Left ventricle myocardium inferior (tissue), 1 donor: Measurements from ENCODE around the gene DYNLRB1. TPM values are rescaled to one million over a fixed set of nuclear protein-coding genes. Genes with fewer than 3 reads are reported as not detected.

Source experiments
- DNase-seq: peaks from one replicate; pipeline ENCODE4 v3.0.0-alpha.2; 2020
- H3K27ac ChIP-seq: fragments of 200-600 bp; replicated peaks from 2 replicates; pipeline ENCODE4 v1.8.0; 2021
- H3K27me3 ChIP-seq: fragments of 200-600 bp; 2 replicates; pipeline ENCODE4 v1.8.0; 2021; ENCODE audit warnings: low read depth
- H3K36me3 ChIP-seq: fragments of 200-600 bp; 2 replicates; pipeline ENCODE4 v1.8.0; 2021
- H3K4me1 ChIP-seq: fragments of 200-600 bp; 2 replicates; pipeline ENCODE4 v1.8.0; 2021
- H3K4me3 ChIP-seq: fragments of 200-600 bp; 2 replicates; pipeline ENCODE4 v1.8.0; 2021; ENCODE audit warnings: mild to moderate bottlenecking, moderate library complexity
- H3K9me3 ChIP-seq: fragments of 200-600 bp; replicated peaks from 2 replicates; pipeline ENCODE4 v1.8.0; 2021
- CTCF ChIP-seq: fragments of 200-600 bp; IDR thresholded peaks from 2 replicates; pipeline ENCODE4 v1.8.0; 2021; ENCODE audit warnings: antibody characterized with exemption, mild to moderate bottlenecking, borderline replicate concordance
- intact Hi-C: fragments of 100-400 bp; cut with micrococcal nuclease; formaldehyde crosslinking; loops from one replicate; pipeline ENCODE4 v1.11.0; 2022
- total RNA-seq: library from RNA; stranded (reverse); fragmentation: NEBNext Ultra II Directional; extraction: Animal tissue kit (Norgen Biotek cat#: 25700); gene quantifications from one replicate; pipeline ENCODE4 v1.2.1, GENCODE V29; 2021
- donor health status: DM: no; HTN: yes; CAD: no; lungs with severe emphysema.

Gene DYNLRB1
- total RNA-seq, 1 donor from 2014 or later: 166 TPM

- intact Hi-C loops: no loop called here
- no peaks in the 10 kb centered on the region for H3K27me3 ChIP-seq
- peak overlapping the region; percentile 47 for H3K27ac ChIP-seq
- peaks cover 22% of the 10 kb centered on the region for H3K4me1 ChIP-seq
- H3K36me3 ChIP-seq: no peaks in the 10 kb centered on the region
- no peaks in the 10 kb centered on the region for H3K9me3 ChIP-seq
- H3K4me3 ChIP-seq: no peak overlapping the region
- no peak for TF ChIP-seq CTCF
- DNase-seq: no peak
Observed at GRCh38 chr20:34553366-34553867, 37.2 kb downstream of the DYNLRB1 start.

GRCh38 chr20:34557936-34558319, 41.7 kb downstream of the DYNLRB1 start:
- intact Hi-C loops: no loop called here
- peak overlapping the region; percentile 94 for H3K4me3 ChIP-seq
- no peaks in the 10 kb centered on the region for H3K36me3 ChIP-seq
- peak overlapping the region; percentile 96 for H3K27ac ChIP-seq
- peaks cover 37% of the 10 kb centered on the region for H3K4me1 ChIP-seq
- DNase-seq: no peak
- TF ChIP-seq CTCF: no peak
- no peaks in the 10 kb centered on the region for H3K9me3 ChIP-seq
- no peaks in the 10 kb centered on the region for H3K27me3 ChIP-seq

DNA sequence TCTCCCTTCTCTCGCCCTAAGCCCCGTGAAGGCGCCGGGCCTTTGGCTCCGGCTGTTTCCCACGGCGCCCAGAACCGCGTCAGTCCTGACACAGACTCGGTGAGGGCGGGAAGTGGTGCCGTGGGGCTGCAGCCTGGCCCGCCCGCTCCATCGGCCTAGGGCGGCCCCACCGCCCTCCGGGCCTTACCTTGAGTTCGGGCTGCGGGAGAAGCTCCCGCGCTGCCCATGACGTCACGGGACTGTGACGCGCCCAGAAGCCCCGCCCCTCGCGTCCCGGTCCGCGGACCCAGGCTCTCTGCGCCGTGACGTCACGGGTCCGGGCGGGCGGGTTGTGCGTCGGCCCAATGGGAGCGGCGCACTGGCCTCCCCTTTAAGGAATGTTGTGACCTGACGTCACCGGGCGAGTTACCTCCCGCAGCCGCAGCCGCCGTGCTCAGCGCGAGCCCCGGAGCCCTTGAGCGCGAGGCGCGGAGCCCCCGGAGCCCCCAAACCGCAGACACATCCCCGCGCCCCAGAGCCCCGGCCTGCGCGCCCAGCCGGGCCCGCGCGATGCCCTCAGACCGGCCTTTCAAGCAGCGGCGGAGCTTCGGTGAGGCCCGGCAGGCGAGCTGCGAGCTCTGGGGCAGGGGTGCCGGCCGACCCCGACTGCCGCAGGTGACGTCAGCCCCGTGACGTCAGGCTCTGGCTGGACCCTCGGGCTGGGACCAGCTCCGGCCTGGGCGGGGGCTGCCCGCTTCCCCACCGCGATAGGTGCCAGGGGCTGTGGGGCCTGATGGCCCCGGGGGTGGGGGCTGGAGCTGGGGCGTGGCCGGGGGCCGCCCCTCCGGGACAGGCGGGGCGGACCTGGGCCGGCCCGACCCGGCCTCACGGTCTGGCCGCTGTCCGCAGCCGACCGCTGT, 42.3 kb downstream of the DYNLRB1 start, which contains the start of gene MAP1LC3A:
MAP1LC3A (plus strand) TSS at position 399 of the 899 bp plus-strand sequence; CDS start at position 550, 151 bp downstream.
- Histone ChIP-seq H3K4me1 (peaks cover 30% of the 10 kb centered on the region), H3K27me3 (no peaks in the 10 kb centered on the region), H3K27ac (peak within 1 kb of the TSS; percentile 96), H3K9me3 (no peaks in the 10 kb centered on the region), H3K36me3 (no peaks in the 10 kb centered on the region), H3K4me3 (peak within 1 kb of the TSS; percentile 94)
- intact Hi-C loops: no loop called here
- no peak for TF ChIP-seq CTCF
- DNase-seq: peak; percentile 96

- DNase-seq: no peak
- intact Hi-C loops: no loop called here
- no peaks in the 10 kb centered on the region for H3K27me3 ChIP-seq
- no peaks in the 10 kb centered on the region for H3K36me3 ChIP-seq
- peak overlapping the region; percentile 96 for H3K27ac ChIP-seq
- TF ChIP-seq CTCF: no peak
- peak overlapping the region; percentile 94 for H3K4me3 ChIP-seq
- no peaks in the 10 kb centered on the region for H3K9me3 ChIP-seq
- peaks cover 27% of the 10 kb centered on the region for H3K4me1 ChIP-seq
Observed at GRCh38 chr20:34559311-34560140, 43.3 kb downstream of the DYNLRB1 start.

DNA sequence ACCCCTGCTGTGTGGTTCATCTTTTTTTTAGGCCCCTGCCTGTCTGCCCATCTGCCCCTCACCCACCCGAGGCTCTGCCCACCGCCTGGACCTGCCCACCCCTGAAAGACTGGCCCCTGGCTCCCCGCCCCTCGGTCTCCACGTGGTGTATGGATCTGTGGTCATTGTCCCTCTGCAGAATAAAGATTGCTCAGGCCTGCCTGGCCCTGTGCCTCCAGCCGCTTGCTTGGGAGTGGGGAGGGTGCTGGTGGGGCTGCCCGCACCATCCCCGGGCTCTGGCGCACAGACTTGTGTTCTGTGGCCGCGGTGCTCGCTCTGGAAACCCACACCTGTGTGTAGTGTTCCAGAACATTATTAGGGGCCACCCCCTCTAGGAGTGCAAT, 43.9 kb downstream of the DYNLRB1 start:
- Histone ChIP-seq H3K36me3 (no peaks in the 10 kb centered on the region), H3K4me3 (peak overlapping the region; percentile 94), H3K27me3 (no peaks in the 10 kb centered on the region), H3K9me3 (no peaks in the 10 kb centered on the region), H3K27ac (peak overlapping the region; percentile 96), H3K4me1 (peaks cover 32% of the 10 kb centered on the region)
- no peak for DNase-seq
- intact Hi-C loops: no loop called here
- TF ChIP-seq CTCF: no peak
